MM.1S (cell line): ENCODE data around the gene RNF11.

Experiments used
- CTCF ChIP-seq: fragments of 300-600 bp; sonication (generic); IDR thresholded peaks from 2 replicates; pipeline ENCODE4 v1.5.1; 2016; ENCODE audit warnings: antibody characterized with exemption, low read length, mixed read lengths
- EZH2phosphoT487 ChIP-seq: fragments of 300-600 bp; sonication (generic); IDR thresholded peaks from 2 replicates; pipeline ENCODE4 v1.6.1; 2018; ENCODE audit warnings: antibody characterized with exemption, low read length

GRCh38 chr1:51313268-51313852 is 77.3 kb downstream of the RNF11 start:
- no peak; the same call in 1 of the 2 replicates for TF ChIP-seq CTCF
- TF ChIP-seq EZH2phosphoT487, result no peak
